Tibial artery (tissue), 4 donors: ENCODE results near the gene PRKAR1B.

Source experiments
- DNase-seq, 2 donors: peaks; one replicate each; pipeline ENCODE4 v3.0.0-alpha.2; 2019
- H3K27ac ChIP-seq, 2 donors: fragments of 200-600 bp; sonication (generic) in 1 of 2; 1 replicate in 1 of 2; 2 replicates in 1 of 2; pipeline ENCODE4 v1.5.1; 2018 to 2019; ENCODE audit warnings: mild to moderate bottlenecking in 1 of 2
- H3K27me3 ChIP-seq, 2 donors: fragments of 200-600 bp; sonication (generic) in 1 of 2; one replicate each; pipeline versions ENCODE4 v1.5.1 to v1.6.0; 2016 to 2019
- H3K36me3 ChIP-seq, 3 donors: fragments of 200-600 bp; sonication (generic) in 2 of 3; one replicate each; pipeline ENCODE4 v1.5.1; 2016 to 2019; ENCODE audit warnings: mild to moderate bottlenecking in 2 of 3
- H3K4me1 ChIP-seq, 4 donors: fragments of 200-600 bp; sonication (generic) in 2 of 4; 1 replicate in 3 of 4; 2 replicates in 1 of 4; pipeline ENCODE4 v1.5.1; 2016 to 2019
- H3K4me3 ChIP-seq, 2 donors: fragments of 200-600 bp; sonication (generic) in 1 of 2; 1 replicate in 1 of 2; 2 replicates in 1 of 2; pipeline ENCODE4 v1.5.1; 2018 to 2019; ENCODE audit warnings: mild to moderate bottlenecking in 2 of 2
- H3K9me3 ChIP-seq, 3 donors: fragments of 200-600 bp; sonication (generic) in 1 of 3; one replicate each; pipeline ENCODE4 v1.5.1; 2016 to 2019
- CTCF ChIP-seq, 2 experiments: fragments of 200-600 bp in 1 of 2; fragments of 450-650 bp in 1 of 2; IDR thresholded peaks; one replicate each; pipeline ENCODE4 v1.5.1; 2017 to 2019; ENCODE audit warnings: antibody characterized with exemption in 2 of 2, mild to moderate bottlenecking in 1 of 2, moderate library complexity in 1 of 2
- intact Hi-C: fragments of 100-400 bp; cut with DNase I; formaldehyde crosslinking; loops from one replicate; pipeline ENCODE4 v1.15.0; 2023; ENCODE audit warnings: low total_unique reads

PRKAR1B gene

GRCh38 chr7:673681-674453, 53.2 kb downstream of the PRKAR1B start:
- Histone ChIP-seq H3K36me3 (peaks cover 0 to 9% (median 0%) of the 10 kb centered on the region in 3 donors), H3K4me1 (no peaks in the 10 kb centered on the region), H3K27ac (no peak overlapping the region), H3K27me3 (no peaks in the 10 kb centered on the region), H3K9me3 (no peaks in the 10 kb centered on the region), H3K4me3 (no peak overlapping the region)
- intact Hi-C loops: no loop called here
- no peak for TF ChIP-seq CTCF (IDR thresholded peaks at IDR 0.05)
- no peak for DNase-seq

- no peak overlapping the region for H3K27ac ChIP-seq
- TF ChIP-seq CTCF (IDR thresholded peaks at IDR 0.05): no peak
- intact Hi-C loops: no loop called here
These were observed 54.2 kb downstream of the PRKAR1B start for GRCh38 chr7:672891-673290.

GRCh38 chr7:671415-672042, 55.6 kb downstream of the PRKAR1B start:
- intact Hi-C loops: no loop called here
- no peak for TF ChIP-seq CTCF (IDR thresholded peaks at IDR 0.05)
- peaks cover 0 to 5% (median 0%) of the 10 kb centered on the region in 3 donors for H3K36me3 ChIP-seq
- no peak overlapping the region for H3K4me3 ChIP-seq
- H3K27ac ChIP-seq: no peak overlapping the region
- DNase-seq: no peak
- peaks cover 0 to 17% (median 12%) of the 10 kb centered on the region in 4 donors for H3K4me1 ChIP-seq
- H3K9me3 ChIP-seq: no peaks in the 10 kb centered on the region
- no peaks in the 10 kb centered on the region for H3K27me3 ChIP-seq

More at GRCh38 chr7:672891-673290, 54.2 kb downstream of the PRKAR1B start:
- Histone ChIP-seq H3K4me1 (peaks cover 0 to 9% (median 6%) of the 10 kb centered on the region in 4 donors), H3K27me3 (no peaks in the 10 kb centered on the region), H3K9me3 (no peaks in the 10 kb centered on the region), H3K36me3 (peaks cover 0 to 9% (median 0%) of the 10 kb centered on the region in 3 donors), H3K4me3 (no peak overlapping the region)
- DNase-seq: no peak

- no peak overlapping the region for H3K4me3 ChIP-seq
- intact Hi-C loops: no loop called here
- H3K27ac ChIP-seq: no peak overlapping the region
- H3K9me3 ChIP-seq: no peaks in the 10 kb centered on the region
- H3K27me3 ChIP-seq: no peaks in the 10 kb centered on the region
- no peaks in the 10 kb centered on the region for H3K36me3 ChIP-seq
- peaks cover 0 to 25% (median 18%) of the 10 kb centered on the region in 4 donors for H3K4me1 ChIP-seq
- no peak for TF ChIP-seq CTCF (IDR thresholded peaks at IDR 0.05)
- DNase-seq: no peak
These were observed 56.3 kb downstream of the PRKAR1B start for GRCh38 chr7:670501-671390.

GRCh38 chr7:668958-669357, 58.1 kb downstream of the PRKAR1B start:
- no peaks in the 10 kb centered on the region for H3K36me3 ChIP-seq
- peak overlapping the region; percentile 52 to 62 for H3K27ac ChIP-seq
- H3K9me3 ChIP-seq: no peaks in the 10 kb centered on the region
- H3K4me1 ChIP-seq: peaks cover 0 to 43% (median 36%) of the 10 kb centered on the region in 4 donors
- no peaks in the 10 kb centered on the region for H3K27me3 ChIP-seq
- no peak for TF ChIP-seq CTCF (IDR thresholded peaks at IDR 0.05)
- peak in 1 of 2 donors; percentile 19 for DNase-seq
- H3K4me3 ChIP-seq: no peak overlapping the region
- intact Hi-C loops: no loop called here
